ENCODE data around the gene THAP11.
"Not testable (repeated sequence)": the region's sequence is repeated elsewhere in the genome, so short reads cannot be mapped to it uniquely, and the experiment has no call there.

The THAP11 gene

GRCh38 chr16:67820608-67821259 is 21.4 kb upstream of the THAP11 start:
- Histone ChIP-seq H3K36me3 (ENCODE audit: insufficient read depth, low read length) (peaks cover under 1% of the 10 kb centered on the region), H3K27me3 (ENCODE audit: insufficient read depth, low read length) (no peaks in the 10 kb centered on the region), H2AFZ (ENCODE audit: low read depth, low read length) (no peak overlapping the region), H3K4me3 (ENCODE audit: low read length) (no peak overlapping the region), H3K9me3 (ENCODE audit: low read length) (no peaks in the 10 kb centered on the region), H3K4me1 (ENCODE audit: insufficient read depth, low read length) (no peaks in the 10 kb centered on the region)

- Histone ChIP-seq H3K9me3 (ENCODE audit: low read length) (no peaks in the 10 kb centered on the region), H3K27me3 (ENCODE audit: insufficient read depth, low read length) (no peaks in the 10 kb centered on the region), H3K36me3 (ENCODE audit: insufficient read depth, low read length) (peaks cover 14% of the 10 kb centered on the region), H3K4me3 (ENCODE audit: low read length) (no peak overlapping the region), H2AFZ (ENCODE audit: low read depth, low read length) (no peak overlapping the region), H3K4me1 (ENCODE audit: insufficient read depth, low read length) (no peaks in the 10 kb centered on the region)
Observed at GRCh38 chr16:67822511-67822910, 19.6 kb upstream of the THAP11 start.

DNA sequence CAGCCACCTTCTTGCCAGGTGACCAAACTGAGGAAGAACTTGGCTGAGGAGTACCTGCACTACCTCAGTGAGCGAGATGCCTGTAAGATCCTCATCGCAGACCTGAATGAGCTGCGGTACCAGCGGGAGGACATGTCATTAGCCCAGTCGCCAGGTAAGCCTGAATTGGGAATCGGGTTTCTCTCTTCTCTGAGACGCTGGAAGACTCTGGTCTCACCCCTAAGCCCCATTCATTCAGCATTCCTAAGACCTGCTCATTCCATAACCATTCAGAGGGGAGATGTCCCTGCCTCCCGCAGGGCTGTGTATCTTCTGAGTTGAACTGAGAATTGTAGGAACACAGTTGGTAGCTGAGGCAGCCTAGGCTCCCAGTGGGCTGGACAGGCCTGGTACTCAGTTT is 17.0 kb upstream of the THAP11 start:
- no peaks in the 10 kb centered on the region for H3K4me1 ChIP-seq (ENCODE audit: insufficient read depth, low read length)
- no peaks in the 10 kb centered on the region for H3K27me3 ChIP-seq (ENCODE audit: insufficient read depth, low read length)
- peaks cover 39% of the 10 kb centered on the region for H3K36me3 ChIP-seq (ENCODE audit: insufficient read depth, low read length)
- H3K4me3 ChIP-seq (ENCODE audit: low read length) = no peak overlapping the region
- no peaks in the 10 kb centered on the region for H3K9me3 ChIP-seq (ENCODE audit: low read length)
- H2AFZ ChIP-seq (ENCODE audit: low read depth, low read length) = no peak overlapping the region

- Histone ChIP-seq H3K4me3 (ENCODE audit: low read length) (no peak overlapping the region), H2AFZ (ENCODE audit: low read depth, low read length) (no peak overlapping the region), H3K36me3 (ENCODE audit: insufficient read depth, low read length) (peaks cover 46% of the 10 kb centered on the region), H3K9me3 (ENCODE audit: low read length) (no peaks in the 10 kb centered on the region), H3K27me3 (ENCODE audit: insufficient read depth, low read length) (no peaks in the 10 kb centered on the region), H3K4me1 (ENCODE audit: insufficient read depth, low read length) (no peaks in the 10 kb centered on the region)
Observed at GRCh38 chr16:67825906-67826305, 16.2 kb upstream of the THAP11 start.

- Histone ChIP-seq H3K4me3 (ENCODE audit: low read length) (no peak overlapping the region), H2AFZ (ENCODE audit: low read depth, low read length) (no peak overlapping the region), H3K9me3 (ENCODE audit: low read length) (no peaks in the 10 kb centered on the region), H3K27me3 (ENCODE audit: insufficient read depth, low read length) (no peaks in the 10 kb centered on the region), H3K36me3 (ENCODE audit: insufficient read depth, low read length) (peaks cover 60% of the 10 kb centered on the region), H3K4me1 (ENCODE audit: insufficient read depth, low read length) (peaks cover 10% of the 10 kb centered on the region)
Observed at GRCh38 chr16:67828651-67829050, 13.5 kb upstream of the THAP11 start.

DNA sequence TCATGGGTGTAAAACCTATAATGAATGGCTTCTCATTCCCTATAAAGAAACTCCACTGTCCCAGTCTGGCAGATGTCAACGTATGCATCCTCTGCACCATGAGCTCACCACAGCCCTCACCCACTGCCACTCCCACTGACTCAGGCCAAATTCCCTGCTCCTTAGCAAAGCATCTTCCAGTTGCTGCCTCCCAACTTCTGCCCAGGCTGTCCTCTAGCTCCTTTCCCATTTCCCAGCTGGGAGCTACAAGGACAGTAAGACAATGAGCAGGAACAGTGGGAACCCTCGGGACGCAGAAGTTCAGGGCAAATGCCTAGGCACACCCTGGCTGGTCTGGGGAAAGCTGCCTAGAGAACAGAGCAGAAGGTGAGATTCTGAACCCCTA is 9.1 kb upstream of the THAP11 start:
- Histone ChIP-seq H3K4me1 (ENCODE audit: insufficient read depth, low read length) (peaks cover 15% of the 10 kb centered on the region), H2AFZ (ENCODE audit: low read depth, low read length) (peak overlapping the region; percentile 90), H3K4me3 (ENCODE audit: low read length) (peak overlapping the region; percentile 72), H3K27me3 (ENCODE audit: insufficient read depth, low read length) (no peaks in the 10 kb centered on the region), H3K36me3 (ENCODE audit: insufficient read depth, low read length) (peaks cover 42% of the 10 kb centered on the region), H3K9me3 (ENCODE audit: low read length) (no peaks in the 10 kb centered on the region)

GRCh38 chr16:67833415-67834241 is 8.5 kb upstream of the THAP11 start:
- Histone ChIP-seq H3K27me3 (ENCODE audit: insufficient read depth, low read length) (no peaks in the 10 kb centered on the region), H3K4me1 (ENCODE audit: insufficient read depth, low read length) (peaks cover 15% of the 10 kb centered on the region), H3K9me3 (ENCODE audit: low read length) (no peaks in the 10 kb centered on the region), H3K4me3 (ENCODE audit: low read length) (peak overlapping the region; percentile 72), H3K36me3 (ENCODE audit: insufficient read depth, low read length) (peaks cover 37% of the 10 kb centered on the region), H2AFZ (ENCODE audit: low read depth, low read length) (peak overlapping the region; percentile 90)

DNA sequence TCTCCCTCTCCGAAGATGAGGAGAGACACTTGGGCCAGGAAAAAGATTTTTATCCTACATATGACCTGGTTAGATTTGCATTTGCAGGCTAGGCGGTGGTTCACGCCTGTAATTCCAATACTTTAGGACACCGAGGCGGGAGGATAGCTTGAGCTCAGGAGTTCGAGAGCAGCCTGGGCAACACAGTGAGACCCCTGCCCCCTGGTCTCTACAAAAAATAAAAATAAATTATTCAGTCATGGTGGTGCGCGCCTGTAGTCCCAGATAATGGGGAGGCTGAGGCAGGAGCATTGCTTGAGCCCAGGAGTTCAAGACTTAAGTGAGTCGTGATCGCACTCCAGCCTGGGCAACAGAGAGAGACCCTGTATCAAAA is 7.9 kb upstream of the THAP11 start:
- no peaks in the 10 kb centered on the region for H3K9me3 ChIP-seq (ENCODE audit: low read length)
- peak overlapping the region; percentile 72 for H3K4me3 ChIP-seq (ENCODE audit: low read length)
- peaks cover 31% of the 10 kb centered on the region for H3K36me3 ChIP-seq (ENCODE audit: insufficient read depth, low read length)
- H2AFZ ChIP-seq (ENCODE audit: low read depth, low read length) = peak overlapping the region; percentile 90
- peaks cover 15% of the 10 kb centered on the region for H3K4me1 ChIP-seq (ENCODE audit: insufficient read depth, low read length)
- no peaks in the 10 kb centered on the region for H3K27me3 ChIP-seq (ENCODE audit: insufficient read depth, low read length)

DNA sequence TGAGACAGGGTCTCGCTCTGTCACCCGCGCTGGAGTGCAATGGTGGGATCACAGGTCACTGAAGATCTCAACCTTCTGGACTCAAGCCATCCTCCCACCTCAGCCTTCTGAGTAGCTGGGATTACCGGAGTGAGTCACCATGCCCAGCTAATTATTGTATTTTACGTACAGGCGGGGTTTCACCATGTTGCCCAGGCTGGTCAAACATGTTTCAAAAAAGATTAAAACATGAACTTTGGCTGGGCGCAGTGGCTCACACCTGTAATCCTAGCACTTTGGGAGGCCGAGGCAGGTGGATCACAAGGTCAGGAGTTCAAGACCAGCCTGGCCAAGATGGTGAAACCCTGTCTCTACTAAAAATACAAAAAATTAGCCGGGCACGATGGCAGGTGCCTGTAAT is 4.9 kb upstream of the THAP11 start:
- not testable (repeated sequence) for H3K36me3 ChIP-seq (ENCODE audit: insufficient read depth, low read length); H2AFZ ChIP-seq (ENCODE audit: low read depth, low read length); H3K4me3 ChIP-seq (ENCODE audit: low read length); H3K9me3 ChIP-seq (ENCODE audit: low read length); H3K27me3 ChIP-seq (ENCODE audit: insufficient read depth, low read length)
- peaks cover 15% of the 10 kb centered on the region for H3K4me1 ChIP-seq (ENCODE audit: insufficient read depth, low read length)

DNA sequence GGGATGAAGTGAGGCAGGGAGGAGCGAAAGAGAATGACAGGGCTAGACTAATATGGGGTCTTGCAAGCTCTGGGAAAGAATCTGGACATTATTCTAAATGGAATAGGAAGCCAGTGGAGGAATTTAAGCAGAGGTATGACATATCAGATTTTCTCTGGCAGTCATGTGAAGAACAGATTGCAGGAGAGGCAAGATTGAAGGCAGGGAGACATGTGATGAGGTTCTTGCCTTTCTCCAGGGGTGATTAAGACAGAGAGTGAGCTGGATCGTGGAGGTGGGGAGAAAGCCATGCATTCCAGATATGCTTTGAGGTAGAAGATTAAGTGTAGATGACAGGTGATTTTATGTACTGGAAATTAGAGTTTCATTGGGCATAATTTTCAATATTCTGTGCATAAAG is 4.3 kb upstream of the THAP11 start:
- no peak overlapping the region for H2AFZ ChIP-seq (ENCODE audit: low read depth, low read length)
- H3K4me3 ChIP-seq (ENCODE audit: low read length) = no peak overlapping the region
- peaks cover 9% of the 10 kb centered on the region for H3K4me1 ChIP-seq (ENCODE audit: insufficient read depth, low read length)
- H3K36me3 ChIP-seq (ENCODE audit: insufficient read depth, low read length) = no peaks in the 10 kb centered on the region
- no peaks in the 10 kb centered on the region for H3K9me3 ChIP-seq (ENCODE audit: low read length)
- H3K27me3 ChIP-seq (ENCODE audit: insufficient read depth, low read length) = no peaks in the 10 kb centered on the region

- Histone ChIP-seq H3K4me3 (ENCODE audit: low read length) (peak overlapping the region; percentile 85), H3K4me1 (ENCODE audit: insufficient read depth, low read length) (peaks cover 29% of the 10 kb centered on the region), H3K9me3 (ENCODE audit: low read length) (no peaks in the 10 kb centered on the region), H3K27me3 (ENCODE audit: insufficient read depth, low read length) (no peaks in the 10 kb centered on the region), H2AFZ (ENCODE audit: low read depth, low read length) (peak overlapping the region; percentile 56), H3K36me3 (ENCODE audit: insufficient read depth, low read length) (no peaks in the 10 kb centered on the region)
Observed at GRCh38 chr16:67841198-67841815, 813 bp upstream of the THAP11 start.

- Histone ChIP-seq H3K27me3 (ENCODE audit: insufficient read depth, low read length) (no peaks in the 10 kb centered on the region), H3K4me3 (ENCODE audit: low read length) (peak overlapping the region; percentile 85), H2AFZ (ENCODE audit: low read depth, low read length) (peak overlapping the region; percentile 72), H3K4me1 (ENCODE audit: insufficient read depth, low read length) (peaks cover 31% of the 10 kb centered on the region), H3K9me3 (ENCODE audit: low read length) (no peaks in the 10 kb centered on the region), H3K36me3 (ENCODE audit: insufficient read depth, low read length) (no peaks in the 10 kb centered on the region)
Observed at GRCh38 chr16:67842509-67843342, 606 bp downstream of the THAP11 start.

DNA sequence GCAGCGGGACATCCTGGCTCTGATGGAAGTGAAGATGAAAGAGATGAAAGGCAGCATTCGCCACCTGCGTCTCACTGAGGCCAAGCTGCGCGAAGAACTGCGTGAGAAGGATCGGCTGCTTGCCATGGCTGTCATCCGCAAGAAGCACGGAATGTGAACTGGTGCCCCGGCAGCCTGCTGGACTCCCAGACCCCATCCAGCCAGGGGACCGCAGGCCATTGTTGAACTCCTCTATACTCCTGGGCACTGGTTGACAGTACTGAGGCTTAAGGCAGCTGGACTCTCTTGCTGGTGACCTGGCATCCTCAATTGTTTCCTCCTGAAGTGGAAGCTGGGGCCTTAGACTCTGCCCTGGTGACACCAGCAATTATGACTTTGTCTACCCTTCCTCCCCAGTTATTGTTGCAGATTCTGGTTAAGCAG is 1.2 kb downstream of the THAP11 start:
- H3K27me3 ChIP-seq (ENCODE audit: insufficient read depth, low read length) = no peaks in the 10 kb centered on the region
- H3K4me3 ChIP-seq (ENCODE audit: low read length) = peak overlapping the region; percentile 85
- peaks cover 37% of the 10 kb centered on the region for H3K4me1 ChIP-seq (ENCODE audit: insufficient read depth, low read length)
- no peaks in the 10 kb centered on the region for H3K9me3 ChIP-seq (ENCODE audit: low read length)
- H3K36me3 ChIP-seq (ENCODE audit: insufficient read depth, low read length) = no peaks in the 10 kb centered on the region
- no peak overlapping the region for H2AFZ ChIP-seq (ENCODE audit: low read depth, low read length)
